A549 (cell line): Measurements from ENCODE around the gene PFN3. TPM values are rescaled to one million over a fixed set of nuclear protein-coding genes. Genes with fewer than 3 reads are reported as not detected.

Experiments used
- ATAC-seq, 2 experiments: fragments of 200-7000 bp in 1 of 2; fragments of >200 bp in 1 of 2; cut with Nextera tagmentation in 1 of 2; cut with Tn5 transposase in 1 of 2; 3 replicates each; pipeline versions ENCODE4 v1.8.0 to v1.9.1; 2018 to 2020; ENCODE audit warnings: mild to moderate bottlenecking in 1 of 2, moderate library complexity in 1 of 2
- CTCF ChIA-PET: fragments of 300-600 bp; sonication (Branson Sonifier 250); formaldehyde crosslinking; extraction: SDS; loops from one replicate; lab custom pipeline; 2021; ENCODE audit warnings: antibody characterized with exemption, inconsistent platforms; lab: Yijun Ruan, JAX
- POLR2A ChIA-PET: fragments of 350-600 bp; formaldehyde crosslinking; extraction: SDS; loops from one replicate; lab custom pipeline; 2021; ENCODE audit warnings: antibody characterized with exemption, inconsistent platforms; lab: Yijun Ruan, JAX
- DNase-seq, 2 experiments: peaks; one replicate each; pipeline versions ENCODE4 v3.0.0 to v3.0.0-alpha.2; 2011 to 2016; ENCODE audit warnings: low read depth in 1 of 2, low spot score in 1 of 2
- FAIRE-seq: peaks from 2 replicates; lab custom pipeline; 2011; peaks lifted over from hg19 to GRCh38; lab: Jason Lieb, UNC
- H3K27ac ChIP-seq, 2 experiments: fragments of >200 bp; sonication (Bioruptor Twin); formaldehyde crosslinking; 3 replicates each; pipeline ENCODE4 v1.5.1; 2016 to 2017
- H3K4me1 ChIP-seq: fragments of >200 bp; sonication (Bioruptor Twin); formaldehyde crosslinking; 3 replicates; pipeline ENCODE4 v1.6.1; 2016
- H3K4me2 ChIP-seq: fragments of >200 bp; sonication (Bioruptor Twin); formaldehyde crosslinking; 3 replicates; pipeline ENCODE4 v1.6.1; 2016
- H3K4me3 ChIP-seq: fragments of >200 bp; sonication (Bioruptor Twin); formaldehyde crosslinking; 3 replicates; pipeline ENCODE4 v1.5.1; 2016
- H3K9me3 ChIP-seq: fragments of >200 bp; sonication (Bioruptor Twin); formaldehyde crosslinking; 3 replicates; pipeline ENCODE4 v1.6.1; 2016
- CHD2 ChIP-seq: fragments of 150-350 bp; IDR thresholded peaks from 2 replicates; pipeline ENCODE4 v1.6.1; 2014; ENCODE audit warnings: low read length; ENCODE audit not compliant: partially characterized antibody
- ELK1 ChIP-seq: fragments of 150-350 bp; IDR thresholded peaks from 2 replicates; pipeline ENCODE4 v1.6.1; 2014; ENCODE audit warnings: low read depth, mild to moderate bottlenecking, low read length
- ESRRA ChIP-seq: fragments of 150-350 bp; IDR thresholded peaks from 2 replicates; pipeline ENCODE4 v1.6.1; 2014; ENCODE audit warnings: mild to moderate bottlenecking, low read length, borderline replicate concordance
- HDAC2 ChIP-seq: fragments of 200-600 bp; sonication (generic); IDR thresholded peaks from 2 replicates; pipeline ENCODE4 v1.6.1; 2016
- HOXB5 ChIP-seq: fragments of 250-450 bp; sonication (Bioruptor Pico); IDR thresholded peaks from 2 replicates; pipeline ENCODE4 v1.5.0; 2020; ENCODE audit warnings: mild to moderate bottlenecking, moderate library complexity
- JUNB ChIP-seq: fragments of >200 bp; sonication (Bioruptor Twin); formaldehyde crosslinking; IDR thresholded peaks from 2 replicates; pipeline ENCODE4 v1.6.1; 2016
- KDM5A ChIP-seq: fragments of 200-600 bp; sonication (generic); IDR thresholded peaks from 2 replicates; pipeline ENCODE4 v1.6.1; 2016; ENCODE audit warnings: antibody characterized with exemption, mild to moderate bottlenecking
- MAFK ChIP-seq: fragments of 450-650 bp; IDR thresholded peaks from 2 replicates; pipeline ENCODE4 v1.6.1; 2014; ENCODE audit not compliant: partially characterized antibody
- MAX ChIP-seq: IDR thresholded peaks from 2 replicates; pipeline ENCODE4 v1.6.1; 2012
- MAZ ChIP-seq: fragments of 150-350 bp; IDR thresholded peaks from 2 replicates; pipeline ENCODE4 v1.6.1; 2014; ENCODE audit warnings: antibody characterized with exemption, low read depth, low read length, borderline replicate concordance
- MYC ChIP-seq: IDR thresholded peaks from 2 replicates; pipeline ENCODE4 v1.6.1; 2012; ENCODE audit warnings: mild to moderate bottlenecking, inconsistent platforms, low read length, improper control_type of control experiment, borderline replicate concordance
- NPAS2 ChIP-seq: fragments of 250-450 bp; sonication (Bioruptor Pico); IDR thresholded peaks from 2 replicates; pipeline ENCODE4 v1.8.0; 2022; ENCODE audit warnings: mild to moderate bottlenecking, moderate library complexity, borderline replicate concordance
- PHF8 ChIP-seq: fragments of 200-600 bp; sonication (generic); IDR thresholded peaks from 2 replicates; pipeline ENCODE4 v1.6.1; 2016; ENCODE audit warnings: low read depth, mild to moderate bottlenecking, antibody characterized with exemption, moderate library complexity, borderline replicate concordance
- POLR2AphosphoS2 ChIP-seq: conservative IDR thresholded peaks from 2 replicates; pipeline ENCODE4 v1.6.1; 2012; ENCODE audit warnings: low read length, improper control_type of control experiment, inconsistent platforms
- RAD21 ChIP-seq, 2 experiments: fragments of >200 bp in 1 of 2; sonication (Bioruptor Twin) in 1 of 2; formaldehyde crosslinking in 1 of 2; IDR thresholded peaks in 1 of 2; conservative IDR thresholded peaks in 1 of 2; 2 replicates in 1 of 2; 3 replicates in 1 of 2; pipeline ENCODE4 v1.6.1; 2012 to 2018; ENCODE audit warnings: inconsistent platforms in 1 of 2
- RARB ChIP-seq: fragments of 250-450 bp; sonication (Bioruptor Pico); IDR thresholded peaks from 2 replicates; pipeline ENCODE4 v1.8.0; 2021; ENCODE audit warnings: mild to moderate bottlenecking, moderate library complexity
- SMC3 ChIP-seq: fragments of >200 bp; sonication (Bioruptor Twin); formaldehyde crosslinking; IDR thresholded peaks from 3 replicates; pipeline ENCODE4 v1.6.1; 2018; ENCODE audit warnings: inconsistent platforms
- TP53 ChIP-seq: fragments of 250-450 bp; sonication (Bioruptor Pico); IDR thresholded peaks from 2 replicates; pipeline ENCODE4 v1.5.0; 2021; ENCODE audit warnings: mild to moderate bottlenecking, moderate library complexity
- USF2 ChIP-seq: fragments of 450-650 bp; IDR thresholded peaks from 2 replicates; pipeline ENCODE4 v1.6.1; 2014; ENCODE audit warnings: antibody characterized with exemption
- ZNF302 ChIP-seq: fragments of 250-450 bp; sonication (Bioruptor Pico); IDR thresholded peaks from 2 replicates; pipeline ENCODE4 v1.9.0; 2021; ENCODE audit warnings: inconsistent platforms, mild to moderate bottlenecking, moderate library complexity
- WGBS: methylation state at CpG from one replicate; pipeline ENCODE4 v1.1.6; 2017; ENCODE audit errors: missing lambda C conversion rate; 5-methylcytosine and 5-hydroxymethylcytosine counted together
- polyA plus RNA-seq, 4 experiments: library from polyadenylated mRNA; depleted of rRNA in 3 of 4; stranded (reverse); fragments of >200 nt; fragmentation: RNase III in 1 of 4; extraction: RNeasy Plus Mini Kit Qiagen cat#74134 plus additional on column Dnase treatment in 1 of 4; gene quantifications; 2 replicates in 3 of 4; 3 replicates in 1 of 4; pipeline ENCODE4 v1.2.3, GENCODE V29; 2011 to 2017

Gene PFN3
- polyA plus RNA-seq, 2 of the 4 experiments (the other 2 are of a cell fraction): not detected

GRCh38 chr5:177359451-177359851, 41.0 kb downstream of the PFN3 start (continued):
- no peak for TF ChIP-seq POLR2AphosphoS2
- TF ChIP-seq, all 56 proteins: peak for 0

- POLR2A ChIA-PET: no interaction called here
- Histone ChIP-seq H3K4me2 (no peak overlapping the region), H3K27ac (no peak overlapping the region), H3K9me3 (peaks cover 4% of the 10 kb centered on the region; the same call in 1 of the 3 replicates), H3K4me3 (no peak overlapping the region), H3K4me1 (peaks cover 13% of the 10 kb centered on the region; the same call in 2 of the 3 replicates)
- WGBS: 61% methylated on average over 4 of the region's 5 CpGs
- no peak for DNase-seq
- TF ChIP-seq CHD2 (no peak), POLR2AphosphoS2 (no peak), MAZ (no peak), MAFK (no peak), HOXB5 (CRISPR knock-in tag) (no peak), RAD21 (conservative IDR thresholded peaks at IDR 0.05 in 1 of 2, IDR thresholded peaks at IDR 0.05 in 1 of 2) (no peak), ZNF302 (CRISPR knock-in tag) (no peak), KDM5A (no peak), RARB (CRISPR knock-in tag) (no peak)
- CTCF ChIA-PET: interaction anchor here (1.1 to 4.8 kb wide), 3 partner anchors 12 to 45 kb away, joined by 3 to 30 read pairs (median 13); no protein-coding TSS in a partner anchor
- ATAC-seq: no peak
- no peak for FAIRE-seq
Measured at GRCh38 chr5:177358370-177358819, 42.1 kb downstream of the PFN3 start.

- Histone ChIP-seq H3K4me2 (no peak within 1 kb of the TSS), H3K27ac (no peak within 1 kb of the TSS), H3K4me1 (peaks cover 12% of the 10 kb centered on the region; the same call in 2 of the 3 replicates), H3K4me3 (no peak within 1 kb of the TSS), H3K9me3 (peaks cover 4% of the 10 kb centered on the region; the same call in 1 of the 3 replicates)
- POLR2A ChIA-PET: no interaction called here
- no peak for FAIRE-seq
- no peak; a peak in 2 of 6 replicates for ATAC-seq
- no peak for DNase-seq
- 65% methylated on average over 26 of the region's 37 CpGs for WGBS
- TF ChIP-seq PHF8: no peak
- TF ChIP-seq TP53 (CRISPR knock-in tag): no peak
- TF ChIP-seq NPAS2 (CRISPR knock-in tag): no peak
- no peak for TF ChIP-seq JUNB
- no peak for TF ChIP-seq ELK1
- TF ChIP-seq SMC3: no peak
- no peak for TF ChIP-seq ESRRA
- TF ChIP-seq USF2: no peak
- no peak for TF ChIP-seq HDAC2
- no peak for TF ChIP-seq MYC
- no peak for TF ChIP-seq MAX
- CTCF ChIA-PET: interaction anchor here (2.3 to 4.8 kb wide), 2 partner anchors 12 to 46 kb away, joined by 13 to 30 read pairs; no protein-coding TSS in a partner anchor
Measured at GRCh38 chr5:177357459-177358351, 42.8 kb downstream of the PFN3 start, which contains the start of gene RGS14. TSS of gene RGS14 (plus strand) at chr5:177357924. CDS start at chr5:177358025, 101 bp downstream.
